H1 (cell line): ENCODE data around the gene VPS35L. TPM values are rescaled to one million over a fixed set of nuclear protein-coding genes. Genes with fewer than 3 reads are reported as not detected.

ENCODE experiments used
- BRCA1 ChIP-seq: IDR thresholded peaks from 2 replicates; pipeline ENCODE4 v1.6.1; 2012; ENCODE audit warnings: low read depth, low read length, improper control_type of control experiment
- CBX5 ChIP-seq: fragments of 300-800, 300-1000 bp; sonication (generic); IDR thresholded peaks from 2 replicates; pipeline ENCODE4 v1.7.1; 2016; ENCODE audit warnings: antibody characterized with exemption, low read length, low read depth
- CHD7 ChIP-seq: fragments of 300-600 bp; sonication (generic); IDR thresholded peaks from 2 replicates; pipeline ENCODE4 v1.7.1; 2012; ENCODE audit warnings: low read length, moderate library complexity, mild to moderate bottlenecking, inconsistent platforms; ENCODE audit not compliant: insufficient replicate concordance
- HDAC2 ChIP-seq, 2 experiments: fragments of 300-600 bp in 1 of 2; sonication (generic) in 1 of 2; IDR thresholded peaks; 2 replicates each; pipeline ENCODE4 v1.6.1; 2011 to 2012; ENCODE audit warnings: low read depth in 2 of 2, low read length in 2 of 2, mild to moderate bottlenecking in 2 of 2, moderate library complexity in 2 of 2, borderline replicate concordance in 1 of 2, inconsistent platforms in 1 of 2
- SP1 ChIP-seq: IDR thresholded peaks from 2 replicates; pipeline ENCODE4 v1.6.1; 2011; ENCODE audit warnings: low read depth, low read length
- SP4 ChIP-seq: IDR thresholded peaks from 2 replicates; pipeline ENCODE4 v1.6.1; 2012; ENCODE audit warnings: low read length, inconsistent platforms
- TAF7 ChIP-seq: optimal IDR thresholded peaks from 2 replicates; pipeline ENCODE3; 2011; ENCODE audit warnings: low read depth, mild to moderate bottlenecking, inconsistent platforms, low read length, moderate library complexity, borderline replicate concordance
- TCF12 ChIP-seq: IDR thresholded peaks from 2 replicates; pipeline ENCODE4 v1.6.1; 2011; ENCODE audit warnings: low read depth, mild to moderate bottlenecking, low read length
- polyA plus RNA-seq, 7 experiments: library from polyadenylated mRNA; depleted of rRNA in 3 of 7; stranded (reverse) in 5 of 7; unstranded in 2 of 7; fragments of >200 nt in 5 of 7; fragments of 200-250 nt in 2 of 7; gene quantifications; 1 replicate in 5 of 7; 2 replicates in 1 of 7; 4 replicates in 1 of 7; pipeline versions ENCODE4 v1.2.1 to v1.2.3, GENCODE V29; 2011 to 2013; ENCODE audit warnings: missing spikeins in 2 of 7, mixed read lengths in 2 of 7
- total RNA-seq: library from RNA; stranded (reverse); fragmentation: NEBNext Ultra II Directional; extraction: Animal tissue kit (Norgen Biotek cat#: 25700); gene quantifications from 2 replicates; pipeline ENCODE4 v1.2.1, GENCODE V29; 2021

The VPS35L gene
- total and polyA plus RNA-seq, 2 of the 8 experiments (the other 6 are each of a cell fraction or from before 2014, with no cell fraction given) = 31.5 to 57.1 TPM

GRCh38 chr16:19523184-19523558, 32.3 kb upstream of the VPS35L start (continued):
- TF ChIP-seq CHD7 = no peak
- TF ChIP-seq BRCA1 = no peak
- TF ChIP-seq SP1 = no peak
- TF ChIP-seq TCF12 = no peak
- TF ChIP-seq SP4 = no peak
- no peak for TF ChIP-seq CBX5
- TF ChIP-seq TAF7 = no peak
- no peak for TF ChIP-seq HDAC2 (IDR thresholded peaks at IDR 0.05; ENCODE audit: borderline replicate concordance in 1 of 2, low read depth in 2 of 2, low read length in 2 of 2)
